ENCODE results near the gene ATP7B. TPM values are rescaled to one million over a fixed set of nuclear protein-coding genes. Genes with fewer than 3 reads are reported as not detected.

The ATP7B gene
- total RNA-seq = 4.8 and 5.6 TPM in 2 replicates

DNA sequence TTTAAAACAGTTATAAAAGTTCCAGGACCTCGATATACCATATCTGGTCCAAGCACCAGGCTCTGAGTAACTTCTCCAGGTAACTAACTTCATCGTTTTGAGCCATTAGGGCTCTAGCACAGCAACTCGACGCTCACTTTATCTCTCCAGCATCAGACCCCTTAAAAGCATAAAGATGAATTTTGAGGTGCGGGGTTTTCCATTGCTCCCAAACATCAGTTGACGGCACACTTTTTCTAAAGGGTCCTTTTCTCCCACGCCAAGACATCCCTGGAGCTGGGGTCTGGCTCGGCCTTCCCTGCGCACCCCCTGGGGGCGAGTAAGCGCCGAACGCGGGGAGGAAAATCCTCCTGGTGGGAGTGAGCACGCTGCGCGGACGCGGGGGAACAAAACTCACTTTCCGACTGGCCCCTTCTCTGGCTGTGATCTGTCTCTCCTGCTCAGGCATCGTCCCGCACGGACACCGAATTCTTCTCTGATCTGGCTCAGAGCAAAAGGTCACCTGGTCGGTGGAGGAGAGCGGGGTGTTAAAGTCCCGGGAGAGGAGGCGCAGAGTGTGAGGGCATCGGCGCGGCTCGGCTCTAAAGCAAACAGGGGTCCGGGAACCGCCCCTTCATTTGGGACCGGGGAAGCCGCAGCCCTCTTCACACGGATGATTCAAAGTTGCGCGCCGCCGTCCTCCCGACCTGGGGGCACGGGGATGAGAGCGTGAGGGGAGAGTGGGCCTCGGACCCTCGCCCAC, at the start of gene ATP7B:
TSS of gene ATP7B (minus strand) at position 561 of the 742 bp plus-strand sequence. CDS start at position 448, 113 bp downstream.

GRCh38 chr13:52024481-52024880, 13.2 kb upstream of the ATP7B start, which contains the start of gene UTP14C:
TSS of gene UTP14C (plus strand) at chr13:52024691. CDS start at chr13:52028805, 4,114 bp downstream.

DNA sequence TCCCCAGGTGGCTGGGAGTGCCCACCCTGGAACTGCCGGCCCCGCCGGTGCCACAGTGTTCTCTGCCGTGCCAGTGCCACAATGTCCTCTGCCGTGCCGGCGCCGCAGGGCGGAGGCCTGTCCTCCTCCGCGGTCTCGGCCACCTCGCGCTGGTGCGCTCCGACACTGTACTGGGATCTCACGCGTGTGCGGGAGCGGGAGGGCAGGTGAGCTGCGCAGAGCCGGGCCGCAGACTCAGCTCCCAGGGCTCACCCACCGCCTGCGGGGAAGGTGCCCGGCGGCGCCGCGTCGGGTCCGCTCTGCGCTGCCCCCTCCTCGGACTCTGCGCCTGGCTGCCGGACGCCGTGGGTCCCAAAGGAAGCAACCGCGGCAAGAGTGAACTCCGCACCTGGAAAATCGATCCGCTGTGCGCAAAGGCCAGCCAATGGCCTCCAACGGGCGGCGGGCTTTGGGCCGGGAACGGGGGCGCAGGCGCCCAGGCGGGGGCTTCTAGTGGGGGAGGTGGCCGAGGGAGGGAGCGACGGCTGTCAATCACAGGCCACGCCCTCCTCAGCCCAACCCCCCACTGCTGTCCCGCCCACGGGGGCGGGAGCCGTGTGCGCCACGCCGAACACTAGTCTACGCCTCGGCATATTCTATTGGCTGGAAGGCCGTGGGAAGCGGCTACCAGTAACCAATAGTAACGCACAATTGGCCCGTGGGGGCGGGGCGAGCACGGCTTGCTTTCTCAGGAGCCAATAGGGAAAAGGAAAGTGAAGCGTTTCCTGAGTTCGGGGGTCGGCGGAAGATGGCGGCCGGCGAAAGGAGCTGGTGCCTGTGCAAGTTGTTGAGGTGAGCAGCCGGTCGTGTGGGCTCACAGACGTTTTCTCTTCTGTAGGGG, 622 bp upstream of the ATP7B start, which contains the start of gene ALG11:
TSS of gene ALG11 (plus strand) at position 767 of the 880 bp plus-strand sequence. CDS start at position 788, 21 bp downstream.

Other genes with a start within 250 kb of the ATP7B start
- 3.1 and 3.6 TPM in 2 replicates for gene DHRS12, start 207.3 kb downstream of the ATP7B start, total RNA-seq
- gene TMEM272, start 166.3 kb downstream of the ATP7B start, total RNA-seq = not detected in 2 replicates
- gene CCDC70, start 149.5 kb downstream of the ATP7B start, total RNA-seq = not detected in 2 replicates
- gene ALG11, start 948 bp upstream of the ATP7B start, total RNA-seq = 25.4 and 30.9 TPM in 2 replicates
- gene UTP14C, start 13.2 kb upstream of the ATP7B start, total RNA-seq = 15.2 and 16.3 TPM in 2 replicates
- under 0.01 and 0.07 TPM in 2 replicates for gene NEK5, start 117.6 kb upstream of the ATP7B start, total RNA-seq
- 13.8 and 13.9 TPM in 2 replicates for gene NEK3, start 148.1 kb upstream of the ATP7B start, total RNA-seq